Activated CD8-positive, alpha-beta memory T cell treated with anti-CD3 and anti-CD28 coated beads, Interleukin-2, amount 50 U/mL, for 24 hours (primary cell): Measurements from ENCODE around the gene IL13RA1.
A peak's percentile ranks its signal among the peaks of the same experiment; 100 is the strongest.
"Not testable (repeated sequence)": the region's sequence is repeated elsewhere in the genome, so short reads cannot be mapped to it uniquely, and the experiment has no call there.

Experiments
- DNase-seq: peaks from one replicate; pipeline ENCODE4 v3.0.0-alpha.2; 2020; ENCODE audit errors: extremely low read depth

IL13RA1 gene

DNA sequence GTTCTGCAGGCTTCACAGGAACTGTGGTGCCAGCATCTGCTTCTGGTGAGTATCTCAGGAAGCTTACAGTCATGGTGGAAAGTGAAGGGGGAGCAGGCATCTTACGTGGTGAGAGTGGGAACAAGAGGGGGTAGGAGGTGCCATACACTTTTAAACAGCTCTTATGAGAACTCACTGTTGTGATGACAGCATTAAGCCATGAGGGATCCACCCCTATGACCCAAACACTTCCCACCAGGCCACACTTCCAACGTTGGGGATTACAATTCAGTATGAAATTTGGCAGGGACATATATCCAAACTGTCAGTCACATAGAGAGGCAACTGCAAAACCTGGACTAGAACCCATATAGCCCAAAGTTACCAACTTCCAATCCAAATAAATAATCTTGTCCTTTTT, 53.1 kb downstream of the IL13RA1 start:
- no peak for DNase-seq

DNA sequence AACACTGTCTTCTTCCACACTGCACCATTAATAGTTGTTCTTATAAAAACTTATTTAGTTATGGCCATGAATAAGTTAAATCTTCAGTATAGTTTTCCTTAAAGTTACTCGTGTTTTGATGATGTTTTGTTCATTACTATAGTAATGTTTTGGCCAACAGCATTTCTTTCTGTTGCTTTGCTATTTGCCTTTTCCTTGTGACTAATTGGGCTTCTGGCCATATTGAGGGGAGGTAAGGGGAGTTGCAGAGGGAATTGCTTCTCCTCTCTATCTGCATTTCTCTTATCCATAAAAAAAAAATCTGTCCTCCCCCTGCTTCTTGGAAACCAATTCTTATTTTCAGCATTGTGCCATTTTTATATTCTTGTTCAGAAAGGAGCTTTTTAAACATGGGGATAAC, 53.5 kb downstream of the IL13RA1 start:
- no peak for DNase-seq

DNA sequence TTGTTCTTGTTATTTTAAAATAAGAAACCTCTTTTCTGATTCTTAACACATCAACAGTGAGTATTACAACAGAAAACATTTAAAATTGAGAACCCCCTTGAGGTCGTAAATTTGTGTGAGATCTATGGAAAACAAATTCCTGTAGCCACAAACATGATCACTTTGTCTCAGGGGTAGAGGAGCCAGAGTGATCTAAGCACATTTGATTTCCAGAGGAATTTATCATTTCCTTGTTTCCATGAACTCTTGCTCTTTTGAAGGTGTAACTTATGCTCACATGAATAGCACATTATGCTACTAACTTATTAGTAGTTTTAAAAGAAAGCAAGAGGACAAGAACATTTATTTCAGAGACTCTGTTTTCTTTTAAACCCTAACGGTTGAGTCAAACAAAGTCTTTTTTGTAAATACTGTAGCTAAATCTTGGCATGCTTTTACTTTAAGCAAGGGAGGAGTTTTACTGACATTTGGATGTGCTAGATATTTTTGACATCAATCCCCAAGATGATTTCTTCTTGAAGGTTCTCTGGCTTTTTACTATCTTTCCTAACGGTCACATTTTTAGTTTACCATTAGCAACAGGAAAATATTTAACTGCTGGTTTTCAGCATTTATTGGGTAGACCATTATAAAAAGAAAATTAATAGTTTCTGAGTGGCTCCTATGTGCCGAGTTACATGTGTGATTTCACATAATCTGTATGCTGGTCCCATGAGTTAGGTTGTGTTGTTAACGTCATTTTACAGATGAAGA, 68.3 kb downstream of the IL13RA1 start:
- no peak for DNase-seq

DNA sequence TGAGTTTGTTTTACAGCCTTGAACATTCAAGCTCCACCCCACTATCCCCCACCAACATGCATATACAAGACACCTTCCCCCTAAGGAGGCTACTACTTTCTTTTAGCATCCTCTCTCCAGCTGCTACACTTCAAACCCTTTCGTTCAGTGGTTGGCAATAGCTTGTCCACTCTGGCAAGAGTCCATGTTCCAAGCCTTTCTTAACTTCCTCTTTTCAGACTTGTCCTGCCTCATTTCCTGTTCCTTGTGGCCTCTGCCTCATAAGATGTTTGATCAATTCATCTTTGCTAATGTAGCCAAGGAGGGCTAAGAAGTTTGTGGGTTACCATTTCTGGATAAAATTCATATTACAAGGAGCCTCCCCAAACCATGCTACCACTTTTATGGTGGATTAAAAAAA, 75.5 kb downstream of the IL13RA1 start:
- DNase-seq: no peak

DNA sequence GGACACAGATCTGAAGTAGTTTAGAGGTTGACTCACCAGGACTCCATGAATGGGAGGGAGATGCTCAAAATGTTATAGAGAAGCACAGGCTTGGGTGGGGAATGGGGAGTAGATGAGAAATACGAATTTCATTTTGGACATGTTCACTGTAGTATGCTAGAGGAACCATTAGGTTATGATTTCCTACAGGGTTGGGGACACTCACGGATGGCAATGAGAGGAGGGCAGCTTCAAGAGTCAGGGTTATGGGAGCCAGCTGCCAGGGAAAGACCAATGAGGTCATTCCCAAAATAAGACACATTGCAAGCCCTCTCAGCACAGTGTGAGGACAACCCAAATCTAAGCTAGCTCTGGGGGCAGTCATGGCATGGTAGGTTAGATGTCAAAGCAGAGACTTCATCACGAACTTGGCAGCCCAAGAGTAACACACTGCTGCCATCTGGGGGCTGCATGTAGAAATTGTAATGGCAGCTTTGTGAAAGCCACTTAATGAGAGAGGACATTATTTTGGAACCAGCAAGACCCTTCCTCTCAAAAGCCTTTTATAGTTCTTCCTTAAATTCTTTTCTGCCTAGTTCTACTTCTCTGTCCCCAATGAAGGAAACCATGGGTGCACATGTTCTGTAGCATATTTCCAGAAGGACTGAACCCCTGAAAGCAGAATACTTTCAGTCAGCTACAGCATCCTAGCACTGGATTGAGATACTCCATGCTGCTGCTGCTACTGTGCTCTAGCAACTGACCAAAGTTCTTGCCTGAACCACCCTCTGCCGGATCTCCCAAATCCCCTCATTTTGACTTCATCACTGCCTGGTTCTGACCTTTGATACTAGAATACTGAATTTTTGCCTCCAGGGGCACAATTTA, 80.0 kb downstream of the IL13RA1 start:
- no peak for DNase-seq

DNA sequence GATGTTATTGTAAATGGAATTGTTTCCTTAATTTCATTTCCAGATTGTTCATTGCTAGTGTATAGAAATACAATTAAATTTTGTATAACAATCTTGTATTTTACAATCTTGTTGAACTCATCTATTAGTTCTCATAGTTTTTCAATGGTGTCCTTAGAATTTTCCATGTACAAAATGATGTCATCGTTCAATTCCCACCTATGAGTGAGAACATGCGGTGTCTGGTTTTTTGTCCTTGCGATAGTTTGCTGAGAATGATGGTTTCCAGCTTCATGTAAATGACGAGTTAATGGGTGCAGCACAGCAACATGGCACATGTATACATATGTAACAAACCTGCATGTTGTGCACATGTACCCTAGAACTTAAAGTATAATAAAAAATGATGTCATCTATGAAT, 89.9 kb downstream of the IL13RA1 start:
- DNase-seq: not testable (repeated sequence)

DNA sequence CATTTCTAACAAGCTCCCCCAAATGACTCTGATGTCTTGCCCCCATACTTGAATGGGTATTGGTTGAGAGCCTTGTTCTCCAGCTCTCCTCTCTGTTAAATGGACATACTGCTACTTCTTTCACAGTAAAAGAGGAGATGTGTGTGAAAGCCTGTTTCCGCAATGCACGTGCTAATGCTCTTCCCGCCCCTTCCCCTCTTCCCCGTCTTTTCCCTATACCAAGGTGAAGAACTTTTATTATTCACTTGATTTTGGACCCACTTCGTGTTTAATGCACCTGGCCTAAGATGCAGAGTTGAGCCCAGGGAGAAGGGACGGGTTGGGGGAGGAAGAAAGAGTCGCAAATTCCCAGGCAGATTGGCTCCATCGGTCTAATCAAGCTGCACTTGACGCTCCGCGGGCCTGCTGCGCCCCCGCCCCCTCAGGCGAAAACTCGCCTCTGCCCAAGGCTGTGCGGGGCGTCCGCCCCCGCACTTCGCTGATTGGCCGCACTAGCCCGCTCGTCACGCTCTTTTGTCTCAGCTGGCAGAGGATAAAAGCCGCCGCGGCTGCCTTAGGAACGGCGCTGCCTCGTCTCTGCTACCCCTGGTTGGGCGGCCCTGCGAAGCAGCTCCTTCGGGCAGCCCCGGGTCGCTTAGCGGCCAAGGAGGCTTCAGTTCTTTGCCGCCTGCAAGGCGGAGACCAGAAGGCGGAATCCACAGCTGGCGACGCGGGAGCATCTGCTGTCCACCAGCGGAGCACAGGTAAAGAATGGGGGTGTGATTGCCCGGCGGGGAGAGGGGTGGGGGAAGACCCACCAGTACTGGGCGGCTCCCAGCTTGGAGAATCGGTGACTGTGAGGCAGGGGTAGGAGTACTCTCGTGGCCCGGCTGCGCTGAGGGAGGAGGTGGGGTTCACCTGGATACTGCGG, 96.1 kb downstream of the IL13RA1 start, which contains the start of gene ZCCHC12:
Gene ZCCHC12 (plus strand): TSS at position 562 of the 910 bp plus-strand sequence. CDS start 1,421 bp downstream, outside the sequence.
- DNase-seq: no peak

DNA sequence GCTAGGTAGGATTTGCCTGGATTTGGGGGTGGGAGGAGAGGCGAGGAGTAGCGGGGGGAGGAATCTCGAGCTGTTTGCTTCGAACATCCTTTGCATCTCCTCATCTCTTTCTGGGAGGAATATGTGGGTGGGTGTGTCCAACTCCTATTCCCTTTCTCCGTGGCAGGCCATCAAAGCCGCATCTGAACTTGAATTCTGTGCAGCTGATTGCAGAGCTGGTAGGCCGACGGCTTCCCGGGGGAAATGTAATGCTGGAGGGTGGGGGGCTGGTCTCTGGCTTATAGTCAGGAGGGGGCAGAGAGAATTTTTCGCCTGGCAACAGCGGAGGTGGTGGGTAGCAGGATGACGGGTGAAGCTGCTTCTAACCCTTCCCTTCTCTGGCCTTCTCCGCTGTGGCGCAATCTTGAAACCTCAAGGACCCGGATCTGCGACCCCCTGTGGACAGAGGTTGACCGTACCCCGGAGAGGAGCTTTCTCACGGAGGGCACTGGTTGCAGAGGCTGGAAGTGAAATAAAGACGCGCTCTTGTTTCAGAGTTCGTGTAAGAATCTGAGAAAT, 96.8 kb downstream of the IL13RA1 start:
- no peak for DNase-seq

DNA sequence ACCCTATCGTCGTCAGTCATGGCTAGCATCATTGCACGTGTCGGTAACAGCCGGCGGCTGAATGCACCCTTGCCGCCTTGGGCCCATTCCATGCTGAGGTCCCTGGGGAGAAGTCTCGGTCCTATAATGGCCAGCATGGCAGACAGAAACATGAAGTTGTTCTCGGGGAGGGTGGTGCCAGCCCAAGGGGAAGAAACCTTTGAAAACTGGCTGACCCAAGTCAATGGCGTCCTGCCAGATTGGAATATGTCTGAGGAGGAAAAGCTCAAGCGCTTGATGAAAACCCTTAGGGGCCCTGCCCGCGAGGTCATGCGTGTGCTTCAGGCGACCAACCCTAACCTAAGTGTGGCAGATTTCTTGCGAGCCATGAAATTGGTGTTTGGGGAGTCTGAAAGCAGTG, 97.8 kb downstream of the IL13RA1 start:
- DNase-seq: no peak

DNA sequence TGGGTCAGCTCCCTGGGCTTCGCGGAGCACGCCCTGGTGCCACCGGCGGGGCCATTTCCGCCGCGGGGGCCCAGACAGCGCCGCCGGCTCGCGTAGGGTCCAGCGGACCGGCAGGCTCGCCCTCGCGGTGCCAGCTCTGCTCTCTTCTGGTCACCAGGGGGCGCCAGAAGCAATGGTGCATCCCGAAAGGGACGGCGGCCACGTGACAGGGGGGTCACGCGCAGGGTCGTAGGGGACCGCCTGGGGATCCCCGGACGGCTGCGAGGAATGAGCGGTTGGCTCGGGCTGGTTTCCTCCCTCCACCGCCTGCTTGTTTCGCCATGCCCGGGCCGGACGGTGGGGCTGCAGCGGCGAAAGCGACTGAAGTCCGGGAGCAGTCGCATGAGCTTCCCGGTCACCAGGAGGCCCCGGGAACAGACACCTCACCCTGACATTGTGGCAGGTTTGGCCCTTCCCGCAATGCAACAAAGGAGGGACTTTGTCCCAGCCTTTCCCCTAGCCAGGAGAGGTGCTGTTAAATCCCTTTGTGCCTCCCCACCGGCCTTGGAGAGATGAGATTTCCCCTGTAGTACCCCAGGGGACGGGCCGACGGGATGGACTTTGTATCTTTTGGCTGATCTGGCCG, 112.0 kb downstream of the IL13RA1 start:
- peak; percentile 24 for DNase-seq
